ENCODE data around the gene IGFBP4.

The IGFBP4 gene

GRCh38 chr17:40432864-40433528 is 10.3 kb upstream of the IGFBP4 start:
- no peak for DNase-seq

DNA sequence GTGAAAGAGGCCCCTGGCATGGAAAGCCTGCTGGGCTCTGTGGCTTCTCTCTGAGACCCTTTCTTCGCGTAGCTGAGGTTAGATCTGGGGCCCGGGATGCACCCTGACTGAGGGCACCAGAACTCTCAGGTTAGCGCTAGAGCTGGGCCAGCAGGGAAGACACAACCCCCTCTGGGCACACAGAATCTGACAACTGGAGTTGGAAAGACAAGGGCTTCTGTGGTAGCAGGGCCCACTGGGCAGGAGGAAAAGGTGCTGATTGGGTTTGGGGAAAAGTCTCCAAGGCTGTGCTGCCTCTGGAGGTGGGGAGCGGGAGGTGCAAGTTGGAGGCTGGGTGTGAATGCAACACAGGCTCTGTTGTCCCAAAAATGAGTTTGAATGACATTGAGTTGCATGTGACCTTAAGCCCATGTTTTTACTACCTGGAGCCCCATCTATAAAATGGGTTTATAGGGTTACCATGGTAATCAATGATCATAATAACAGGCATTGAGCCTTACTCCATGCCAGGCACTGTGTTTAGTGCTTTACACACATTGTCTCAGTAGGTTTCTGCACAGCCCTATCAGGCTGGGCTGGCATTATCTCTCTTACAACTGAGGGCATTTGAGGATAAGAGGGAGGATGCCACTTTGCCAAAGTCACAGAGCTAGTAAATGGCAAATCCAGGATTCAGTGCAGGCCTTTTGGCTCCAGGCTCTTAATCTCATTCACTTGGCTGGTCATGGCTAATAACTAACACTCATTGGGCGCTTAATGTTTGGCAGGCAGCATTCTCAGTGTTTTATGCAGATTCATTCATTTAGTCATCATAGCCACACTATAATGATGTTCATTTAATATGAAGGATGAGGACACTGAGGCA is 9.5 kb upstream of the IGFBP4 start:
- no peak for DNase-seq

DNA sequence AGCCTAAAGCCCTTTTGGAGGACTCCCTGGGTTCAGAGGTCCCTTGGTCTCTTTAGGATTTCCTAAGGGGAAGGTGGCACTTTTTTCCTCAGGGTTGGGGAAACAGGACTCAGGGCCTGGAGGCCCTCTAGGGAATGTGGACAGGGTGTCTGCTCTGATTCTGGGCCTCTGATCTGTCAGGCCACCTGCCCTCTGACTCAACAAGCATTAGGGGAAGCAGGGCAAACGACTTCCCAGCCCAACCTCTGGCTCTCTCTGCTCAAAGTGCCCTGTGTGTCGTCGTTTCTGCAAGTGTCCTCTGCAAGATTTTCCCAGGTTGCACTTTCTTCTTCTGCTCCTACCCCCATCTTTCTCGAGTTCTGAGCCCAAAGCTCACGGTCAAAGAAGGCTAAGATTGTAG is 6.6 kb upstream of the IGFBP4 start:
- DNase-seq = no peak

DNA sequence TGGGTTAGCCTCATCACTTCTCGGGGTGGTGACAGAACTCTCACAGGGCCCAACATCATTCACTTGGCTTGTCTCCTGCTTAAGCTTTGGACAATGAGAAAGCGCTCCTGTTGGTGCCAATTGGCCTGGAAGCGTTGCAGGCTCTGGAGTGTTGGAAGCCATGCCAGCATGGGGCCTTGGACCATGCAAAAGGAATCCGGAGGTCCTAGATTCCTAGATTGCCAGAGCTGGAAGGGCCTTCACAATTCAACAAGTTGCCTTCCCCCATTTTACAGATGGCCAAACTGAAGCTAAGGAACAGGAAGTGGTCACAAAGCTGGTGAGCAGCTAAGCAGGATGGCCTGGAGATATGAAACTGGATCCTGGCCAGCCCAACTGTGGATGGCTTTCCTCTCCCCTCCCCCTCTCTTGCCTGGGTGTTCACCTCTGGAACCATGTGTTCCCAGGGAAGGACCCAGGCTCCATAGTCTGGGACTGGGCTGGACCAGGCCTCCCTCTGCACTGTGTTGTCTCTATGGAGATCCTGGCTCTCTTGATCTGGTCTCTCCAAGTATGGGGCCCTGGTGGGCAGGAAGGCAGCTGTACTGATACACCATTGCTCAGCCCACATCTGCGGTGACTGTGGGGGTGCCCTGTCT is 6.0 kb upstream of the IGFBP4 start:
- DNase-seq = no peak

- no peak for DNase-seq
Observed at GRCh38 chr17:40440166-40440565, 3.1 kb upstream of the IGFBP4 start.

DNA sequence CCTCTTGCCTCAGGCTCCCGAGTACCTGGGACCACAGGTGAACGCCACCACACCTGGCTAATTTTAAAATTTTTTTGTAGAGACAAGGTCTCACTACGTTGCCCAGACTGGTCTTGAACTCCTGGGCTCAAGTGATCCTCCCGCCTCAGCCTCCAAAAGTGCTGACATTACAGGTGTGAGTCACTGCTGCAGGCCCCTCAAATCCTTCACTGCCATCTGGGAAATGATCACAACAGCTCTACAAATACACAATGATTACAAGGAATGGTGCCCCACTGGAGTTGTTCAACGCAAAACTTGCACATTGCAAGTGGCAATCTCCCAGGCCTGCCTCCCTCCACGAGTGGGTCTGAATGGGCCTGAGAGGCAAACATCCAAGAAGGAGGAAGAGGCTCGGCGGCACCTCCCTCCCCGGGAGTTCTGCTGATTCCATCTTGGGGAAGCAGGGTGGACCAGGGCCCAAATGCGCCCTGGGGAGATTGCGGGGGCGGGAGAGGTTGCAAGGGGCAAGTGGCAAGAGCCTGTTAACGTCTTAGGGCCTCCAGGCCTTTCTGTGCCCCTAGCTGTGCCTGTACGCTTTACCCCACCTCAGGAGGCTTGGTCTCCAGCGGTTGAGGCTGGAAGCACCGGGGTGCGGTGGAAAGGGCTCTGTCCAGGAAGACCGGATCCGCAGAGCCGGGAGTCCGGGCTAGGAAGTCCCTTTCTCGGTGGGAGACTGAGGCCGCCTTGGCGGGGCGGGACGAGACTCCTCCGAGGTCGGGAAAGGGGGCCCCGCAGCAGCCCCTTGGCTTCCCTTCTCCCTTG is 656 bp upstream of the IGFBP4 start:
- no peak for DNase-seq

- DNase-seq = no peak
Observed at GRCh38 chr17:40443988-40444899, 994 bp downstream of the IGFBP4 start.

- no peak for DNase-seq
Observed at GRCh38 chr17:40445751-40446468, 2.7 kb downstream of the IGFBP4 start.

GRCh38 chr17:40447148-40447644 is 3.9 kb downstream of the IGFBP4 start:
- DNase-seq = no peak

GRCh38 chr17:40447806-40448205 is 4.6 kb downstream of the IGFBP4 start:
- DNase-seq = no peak

DNA sequence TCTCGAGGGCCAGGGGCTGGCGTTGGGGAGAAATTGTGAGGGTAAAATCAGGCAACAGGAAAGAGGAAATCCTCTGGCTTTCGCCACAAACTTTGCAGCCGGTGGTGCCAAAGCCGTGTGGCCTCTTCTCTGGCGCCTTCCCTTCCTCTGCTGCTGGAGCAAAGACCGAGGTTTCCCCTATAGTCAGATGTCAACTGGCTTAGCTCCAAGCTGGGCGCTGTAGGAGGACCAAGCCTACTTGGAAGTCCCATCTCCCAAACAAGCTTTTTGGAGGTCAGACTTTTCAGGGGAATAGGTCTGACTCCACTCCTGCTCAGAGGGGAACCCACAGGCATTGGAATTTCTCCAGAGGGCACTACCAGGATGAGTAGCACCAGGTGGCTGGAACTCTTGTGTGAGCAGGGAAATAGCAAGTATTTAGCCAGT is 5.0 kb downstream of the IGFBP4 start:
- DNase-seq = no peak

- no peak for DNase-seq
Observed at GRCh38 chr17:40448639-40449261, 5.5 kb downstream of the IGFBP4 start.

GRCh38 chr17:40450175-40450574 is 6.9 kb downstream of the IGFBP4 start:
- DNase-seq = no peak

DNA sequence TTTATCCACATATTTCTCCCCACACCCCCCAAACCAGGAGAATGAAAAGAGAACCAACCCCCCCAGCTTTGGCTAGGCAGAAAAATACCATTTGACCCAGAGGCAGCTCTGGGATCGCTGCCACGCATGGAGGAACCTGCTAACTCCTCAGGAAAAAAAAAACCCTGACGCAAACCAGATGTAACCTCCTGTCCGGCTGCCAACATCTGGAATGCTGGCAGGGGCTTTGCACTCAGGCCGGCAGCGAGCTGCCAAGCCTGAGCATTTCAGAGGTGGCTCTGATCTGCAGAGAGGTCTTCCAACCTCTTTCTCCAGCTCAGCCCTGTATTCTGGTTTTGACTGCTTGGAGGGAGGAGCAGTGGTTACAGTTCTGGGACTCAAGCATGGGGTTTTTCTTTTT is 8.2 kb downstream of the IGFBP4 start:
- DNase-seq = no peak

GRCh38 chr17:40452216-40452787 is 9.1 kb downstream of the IGFBP4 start:
- DNase-seq = no peak

DNA sequence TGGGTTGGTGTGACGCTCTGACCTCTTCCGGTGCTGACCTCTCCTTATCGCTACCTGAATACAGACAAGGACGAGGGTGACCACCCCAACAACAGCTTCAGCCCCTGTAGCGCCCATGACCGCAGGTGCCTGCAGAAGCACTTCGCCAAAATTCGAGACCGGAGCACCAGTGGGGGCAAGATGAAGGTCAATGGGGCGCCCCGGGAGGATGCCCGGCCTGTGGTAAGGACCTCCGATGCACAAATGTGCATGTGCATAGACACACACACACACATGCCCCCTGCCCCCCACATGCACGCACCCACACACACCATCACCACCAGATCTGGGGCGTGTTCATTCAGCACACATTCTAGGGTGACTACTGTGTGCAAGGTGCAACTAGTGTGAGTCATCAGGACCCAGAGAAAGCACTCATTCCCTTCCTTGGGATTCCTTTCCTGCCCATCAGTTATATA is 9.7 kb downstream of the IGFBP4 start:
- DNase-seq = no peak

- no peak for DNase-seq
Observed at GRCh38 chr17:40453881-40454612, 10.8 kb downstream of the IGFBP4 start.

GRCh38 chr17:40454613-40454995 is 11.4 kb downstream of the IGFBP4 start:
- DNase-seq = no peak

GRCh38 chr17:40456396-40456951 is 13.2 kb downstream of the IGFBP4 start:
- no peak for DNase-seq
